Activated CD4-positive, alpha-beta T cell treated with anti-CD3 and anti-CD28 coated beads, Interleukin-2, amount 50 U/mL, for 1 hour (primary cell): Measurements from ENCODE around the gene PARD6B.

Source experiments
- DNase-seq: peaks from one replicate; pipeline ENCODE4 v3.0.0-alpha.2; 2020

The PARD6B gene

GRCh38 chr20:50801747-50802125 is 70.4 kb downstream of the PARD6B start:
- no peak for DNase-seq

GRCh38 chr20:50802289-50802688 is 70.9 kb downstream of the PARD6B start:
- DNase-seq: no peak

GRCh38 chr20:50804437-50805348 is 73.3 kb downstream of the PARD6B start:
- no peak for DNase-seq

GRCh38 chr20:50805349-50805684 is 73.9 kb downstream of the PARD6B start:
- no peak for DNase-seq

GRCh38 chr20:50806126-50806768 is 74.9 kb downstream of the PARD6B start:
- no peak for DNase-seq
